Stimulated activated CD8-positive, alpha-beta memory T cell treated with anti-CD3 and anti-CD28 coated beads, Interleukin-12 subunit alpha, Interleukin-12 subunit beta, amount 100 ng/mL, for 24 hours (primary cell): ENCODE results near the gene IGF2BP3.
"Not testable (repeated sequence)": the region's sequence is repeated elsewhere in the genome, so short reads cannot be mapped to it uniquely, and the experiment has no call there.

Source experiments
- DNase-seq: peaks from one replicate; pipeline ENCODE4 v3.0.0-alpha.2; 2020; ENCODE audit errors: extremely low read depth

IGF2BP3 gene

DNA sequence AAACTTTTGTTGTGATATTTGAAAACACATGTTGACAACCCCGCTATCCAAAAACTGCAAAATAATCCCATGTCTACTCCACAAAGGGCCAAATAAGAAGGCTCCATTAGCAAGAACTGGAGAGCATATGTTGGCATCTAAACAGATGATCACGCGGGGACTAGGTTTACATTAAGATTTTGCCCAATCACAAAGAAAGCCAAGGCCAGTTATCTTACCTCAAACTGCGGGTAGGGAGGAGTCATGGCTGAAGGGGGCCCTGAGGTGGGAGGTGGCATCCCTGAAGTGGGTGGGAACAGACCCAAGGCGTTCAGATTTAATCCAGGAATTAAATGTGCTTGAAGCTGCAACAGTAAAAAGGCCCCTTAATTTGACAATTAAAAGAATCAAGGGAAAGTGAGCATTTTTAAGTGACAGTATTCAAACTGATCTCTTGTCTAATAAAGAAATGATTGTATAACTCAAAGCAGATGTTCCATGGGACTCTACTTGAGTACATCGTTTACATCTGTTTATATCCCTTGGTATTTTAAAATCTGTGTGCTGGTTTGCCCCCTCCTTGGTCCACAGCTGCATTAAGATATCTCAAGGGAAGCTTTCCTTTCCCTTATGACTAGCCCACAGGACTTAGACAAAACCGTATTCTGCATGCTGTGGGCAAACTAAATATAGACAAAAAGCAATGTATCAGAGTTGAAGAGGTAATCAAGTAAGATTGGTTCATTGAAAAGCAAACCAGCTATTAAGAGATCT, 128.3 kb downstream of the IGF2BP3 start:
- DNase-seq: no peak

DNA sequence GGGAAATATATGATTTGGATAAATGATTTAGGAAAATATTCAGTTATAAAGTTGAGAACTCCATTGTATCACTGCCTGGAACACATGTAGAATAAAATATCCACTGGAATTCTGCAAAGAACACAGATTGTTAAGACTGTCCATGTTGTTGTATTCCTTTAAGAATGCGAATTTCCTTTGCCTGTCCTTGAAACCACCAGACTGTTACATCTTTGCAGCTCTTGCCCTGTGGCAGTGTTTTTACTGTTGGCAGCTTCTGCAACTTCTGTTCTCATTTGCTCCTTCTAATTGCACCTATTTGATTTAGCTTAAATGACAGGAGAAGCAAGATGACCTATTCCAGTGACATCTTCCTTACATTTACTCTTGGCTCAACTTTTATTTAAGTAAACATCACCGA, 131.4 kb downstream of the IGF2BP3 start:
- no peak for DNase-seq

DNA sequence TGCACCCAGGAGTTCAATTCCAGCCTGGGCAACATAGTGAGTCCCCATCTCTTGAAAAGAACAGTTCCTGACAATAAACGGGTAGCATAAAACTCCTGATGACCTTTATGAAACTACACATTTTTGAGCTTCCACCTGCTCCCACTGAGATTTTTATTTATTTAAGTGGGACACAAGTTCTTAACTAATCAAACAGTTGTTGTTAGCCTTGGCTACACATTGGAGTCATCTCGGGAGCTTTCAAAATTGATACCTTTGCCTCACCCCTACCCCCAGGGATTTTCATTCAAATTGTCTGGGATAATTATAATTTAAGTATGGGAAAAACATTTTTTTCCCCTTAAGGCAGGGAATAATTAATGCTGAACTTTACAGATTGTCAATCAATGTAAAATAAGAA, 131.9 kb downstream of the IGF2BP3 start:
- no peak for DNase-seq

DNA sequence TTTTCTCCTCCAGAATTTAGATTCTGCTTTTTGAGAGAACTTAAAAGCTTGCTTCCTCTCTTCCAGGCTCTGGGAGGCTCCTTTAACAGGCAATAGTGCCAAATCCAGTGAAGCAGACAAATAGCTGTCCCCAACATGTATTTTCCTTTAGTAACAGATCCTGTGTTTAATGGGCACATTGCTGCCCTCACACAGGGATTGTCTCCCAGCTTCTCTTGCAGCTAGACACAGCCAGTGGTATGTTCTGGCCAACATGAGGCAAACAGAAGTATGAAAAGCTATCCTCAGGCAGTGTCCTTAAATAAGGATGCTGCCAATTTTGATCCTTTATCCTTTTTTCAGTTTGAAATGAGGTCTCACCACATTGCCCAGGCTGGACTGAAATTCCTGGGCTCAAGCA, 132.9 kb downstream of the IGF2BP3 start:
- DNase-seq: no peak

DNA sequence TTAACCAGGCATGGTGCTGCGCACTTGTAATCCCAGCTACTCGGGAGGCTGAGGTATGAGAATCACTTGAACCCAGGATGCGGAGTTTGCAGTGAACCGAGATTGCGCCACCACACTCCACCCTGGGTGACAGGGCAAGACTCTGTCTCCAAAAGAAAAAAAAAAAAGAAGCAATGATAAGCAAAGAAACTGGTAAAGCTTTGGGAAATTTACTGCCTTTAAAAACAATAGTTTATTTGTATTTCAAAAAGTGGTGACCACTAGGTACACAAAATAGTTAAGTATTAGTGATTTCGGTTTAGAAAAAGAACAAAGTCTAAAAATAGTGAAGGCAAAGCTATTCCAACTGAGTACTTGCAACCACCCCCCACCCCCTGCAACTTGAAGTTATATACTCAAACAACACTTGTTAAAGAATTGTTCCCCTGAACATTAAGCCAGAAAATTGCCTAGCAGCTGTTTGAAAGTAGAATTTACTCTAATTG, 133.4 kb downstream of the IGF2BP3 start:
- DNase-seq: no peak

DNA sequence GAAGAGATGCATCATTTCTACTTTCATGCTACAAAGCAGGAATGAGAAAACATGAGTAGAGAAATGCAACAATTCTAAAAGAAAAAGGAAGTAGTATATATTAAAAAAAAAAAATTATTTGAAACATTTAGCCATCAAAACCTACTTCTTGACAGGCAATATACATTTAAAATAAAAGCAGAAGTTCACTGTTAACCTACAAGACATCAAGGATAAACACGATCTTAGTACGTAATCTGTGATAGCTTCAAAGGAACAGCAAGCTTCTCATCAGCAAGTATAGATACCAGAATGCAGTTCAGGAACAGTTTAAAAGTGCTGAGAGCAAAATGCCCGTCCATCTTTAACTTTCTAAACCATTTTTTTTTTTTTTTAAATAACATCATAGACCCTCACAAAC, 134.2 kb downstream of the IGF2BP3 start:
- DNase-seq: no peak

DNA sequence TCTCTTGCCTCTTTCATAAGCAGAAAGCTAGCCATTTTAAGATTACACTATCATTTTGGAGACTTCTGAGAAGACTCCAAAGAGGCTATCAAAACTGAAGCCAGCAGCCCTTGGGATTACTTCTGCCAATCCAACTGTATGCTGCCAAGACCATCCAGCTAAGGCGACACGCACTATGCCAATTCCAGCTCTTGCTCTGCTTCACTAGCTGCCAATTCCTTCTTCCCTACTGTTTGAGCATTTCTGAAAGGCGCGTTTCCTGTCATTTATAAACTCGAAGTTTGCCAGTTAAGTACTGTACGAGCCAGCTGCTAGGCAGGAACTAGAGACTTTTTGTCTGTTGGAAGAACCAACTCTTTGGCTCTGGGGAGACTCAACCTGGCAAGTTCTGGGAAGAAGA, 134.7 kb downstream of the IGF2BP3 start:
- no peak for DNase-seq

DNA sequence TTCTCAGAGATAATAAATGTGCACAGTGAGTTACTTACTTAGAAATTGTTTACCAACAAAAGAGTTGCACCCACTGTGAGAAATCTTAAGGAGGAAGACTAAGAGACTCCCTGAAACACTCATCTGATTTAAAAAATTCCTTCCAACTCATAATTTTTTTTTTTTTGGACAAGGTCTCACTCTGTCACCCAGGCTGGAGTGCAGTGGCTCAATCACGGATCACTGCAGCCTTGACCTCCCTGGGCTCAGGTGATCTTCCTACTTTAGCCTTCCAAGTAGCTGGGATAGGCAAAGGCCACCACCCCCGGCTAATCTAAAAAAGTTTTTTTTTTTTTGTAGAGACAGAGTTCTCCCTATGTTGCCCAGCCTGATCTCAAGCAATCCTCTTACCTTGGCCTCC, 135.2 kb downstream of the IGF2BP3 start:
- no peak for DNase-seq

DNA sequence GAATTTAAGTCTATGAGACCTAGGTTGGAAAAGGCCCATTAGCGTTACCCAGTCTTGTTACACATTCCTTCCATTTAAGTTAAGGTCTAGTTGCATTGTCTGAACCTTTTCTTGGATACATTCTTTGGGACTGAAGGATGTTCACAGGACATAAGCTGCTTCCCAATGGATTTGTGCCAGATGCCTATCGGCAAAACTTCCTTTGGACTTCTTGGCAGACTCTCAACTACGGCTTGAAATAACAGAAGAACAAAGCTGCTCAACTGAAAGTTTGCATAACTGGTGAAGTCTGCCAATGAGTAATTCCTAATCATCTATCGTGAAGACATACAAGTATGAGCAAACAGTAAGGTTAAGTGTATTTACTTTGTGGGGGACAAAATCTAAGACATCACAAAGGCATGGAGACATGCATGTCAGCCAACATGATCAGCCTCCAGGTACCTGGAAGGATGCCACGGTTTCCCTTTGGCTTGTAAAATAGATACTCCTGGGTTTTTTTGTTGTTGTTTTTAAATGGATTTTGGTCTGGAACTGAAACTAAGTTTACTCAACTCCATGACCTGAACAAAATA, 135.7 kb downstream of the IGF2BP3 start:
- no peak for DNase-seq

DNA sequence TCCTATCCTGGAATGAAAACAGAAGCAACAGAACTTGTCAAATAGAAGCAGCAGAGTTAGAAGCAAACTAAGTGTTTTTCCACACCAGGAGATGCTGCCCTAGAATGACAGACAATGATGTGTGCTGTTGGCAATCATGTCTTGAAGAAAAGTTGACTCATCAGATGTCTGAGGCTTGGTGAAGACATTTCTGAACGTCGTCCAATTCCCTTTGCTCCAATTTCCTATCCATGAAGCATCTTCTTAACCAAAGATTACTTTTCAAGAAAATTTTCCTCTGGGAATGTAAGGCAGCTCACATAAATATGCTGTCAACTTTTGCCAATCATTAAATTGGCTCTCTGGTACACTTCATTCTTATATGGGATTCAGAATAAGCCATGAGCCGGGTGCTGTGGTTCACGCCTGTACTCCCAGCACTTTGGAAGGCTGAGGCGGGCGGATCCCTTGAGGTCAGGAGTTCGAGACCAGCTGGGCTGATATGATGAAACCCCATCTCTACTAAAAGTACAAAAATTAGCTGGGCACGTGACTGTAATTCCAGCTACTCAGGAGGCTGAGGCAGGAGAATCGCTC, 136.5 kb downstream of the IGF2BP3 start:
- no peak for DNase-seq

DNA sequence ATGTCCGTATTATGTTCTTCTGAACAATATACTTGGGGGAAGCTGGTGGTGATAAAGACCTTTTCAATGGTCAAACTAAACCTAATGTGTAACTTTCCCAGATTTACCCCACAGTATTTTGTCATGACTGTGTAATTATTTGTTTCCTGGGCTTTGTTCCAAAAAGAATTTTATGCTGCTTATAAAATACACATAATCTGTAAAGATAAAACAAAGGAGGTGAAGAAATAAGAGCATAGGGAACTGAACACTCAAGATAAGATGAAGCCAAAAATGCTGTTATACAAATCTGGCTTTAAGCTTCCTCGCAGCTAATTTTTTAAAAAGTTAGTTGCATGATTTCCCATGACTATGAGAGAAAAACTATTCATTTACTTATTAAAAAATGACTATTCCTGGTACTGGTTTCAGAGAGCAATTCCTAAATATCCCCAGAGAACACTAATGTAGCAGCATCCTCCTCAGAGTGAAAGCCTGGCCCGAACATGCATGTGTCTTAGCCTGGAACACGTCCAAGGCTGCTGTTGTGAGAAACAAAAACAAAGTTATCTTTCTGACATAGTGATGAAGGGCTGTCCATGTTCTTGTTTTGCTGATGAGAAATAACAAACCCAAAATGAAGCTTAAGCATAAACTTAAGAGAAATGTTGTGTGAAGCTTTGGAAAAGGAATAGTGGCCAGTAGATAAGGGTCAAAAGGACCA, 137.2 kb downstream of the IGF2BP3 start:
- DNase-seq: no peak

DNA sequence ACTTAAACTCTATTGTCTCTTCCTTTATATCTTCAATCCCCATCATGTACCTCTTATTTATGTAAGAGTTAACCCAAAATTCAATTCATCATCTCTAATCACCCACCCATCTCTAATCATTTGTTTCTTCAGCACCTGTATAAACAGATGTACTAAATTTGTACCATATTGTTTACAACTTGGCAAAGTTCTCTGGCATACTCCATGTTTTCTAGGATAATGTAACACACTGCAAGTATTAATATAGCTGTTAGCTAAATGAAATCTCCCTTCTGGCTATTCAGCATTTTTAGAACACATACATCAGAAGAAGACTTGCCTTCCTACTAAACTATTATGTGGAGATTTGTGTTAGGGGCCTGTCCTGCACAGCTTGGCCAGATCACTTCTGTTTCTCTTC, 138.1 kb downstream of the IGF2BP3 start:
- no peak for DNase-seq

DNA sequence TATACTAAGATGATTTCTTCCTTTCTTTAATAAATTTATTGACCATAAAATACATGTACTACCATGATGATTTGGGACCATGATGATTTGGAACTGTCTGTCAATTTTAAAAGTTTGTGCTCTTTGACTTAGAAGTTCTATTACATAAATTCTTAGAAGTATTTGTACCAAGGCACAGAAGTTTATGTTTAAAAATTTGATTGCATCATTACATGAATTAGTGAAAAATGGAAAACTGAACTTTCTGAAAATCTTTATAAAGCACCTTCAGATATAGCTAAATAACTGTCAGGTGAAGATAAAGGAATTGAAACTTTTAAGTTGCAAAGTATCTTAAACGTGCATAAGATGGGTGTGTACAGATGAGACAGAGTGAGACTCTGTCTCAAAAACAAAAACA, 139.2 kb downstream of the IGF2BP3 start:
- DNase-seq: no peak

DNA sequence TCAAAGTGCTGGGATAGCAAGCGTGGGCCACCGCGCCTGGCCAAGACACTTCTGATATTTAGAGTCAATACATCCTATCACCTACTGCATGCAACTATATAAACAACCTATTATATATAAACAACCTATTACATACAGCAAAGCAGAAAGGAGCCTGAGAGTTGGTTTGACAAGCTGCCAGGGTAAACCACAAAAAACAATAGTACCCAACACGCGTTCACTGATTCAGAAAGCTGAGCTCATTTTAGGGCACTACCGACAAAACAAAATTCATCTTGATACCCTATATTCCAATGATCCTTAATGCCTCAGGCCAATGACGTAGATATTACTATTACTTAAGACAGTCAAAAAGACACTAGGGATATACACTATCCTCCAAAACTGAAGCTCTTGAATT, 154.9 kb downstream of the IGF2BP3 start:
- no peak for DNase-seq

DNA sequence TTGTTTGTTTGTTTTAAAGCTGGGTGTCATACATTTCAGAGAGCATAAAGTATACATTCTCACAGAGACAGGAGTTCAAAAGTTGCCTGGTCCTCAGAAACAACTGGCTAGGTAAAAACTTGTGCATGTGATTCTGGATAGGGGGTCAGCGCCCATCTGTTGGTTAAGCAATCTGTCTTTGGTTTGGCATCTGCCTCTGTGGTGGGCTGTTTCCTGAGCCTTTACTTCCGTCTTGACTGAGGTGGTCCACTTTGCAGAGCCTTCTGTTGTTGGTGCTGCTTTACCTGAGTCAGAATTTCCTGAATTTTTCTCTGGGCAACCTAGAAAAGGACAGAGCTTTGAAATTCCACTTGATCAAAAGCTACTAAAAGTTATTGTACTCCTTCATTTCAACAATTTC, 158.2 kb downstream of the IGF2BP3 start:
- DNase-seq: not testable (repeated sequence)

DNA sequence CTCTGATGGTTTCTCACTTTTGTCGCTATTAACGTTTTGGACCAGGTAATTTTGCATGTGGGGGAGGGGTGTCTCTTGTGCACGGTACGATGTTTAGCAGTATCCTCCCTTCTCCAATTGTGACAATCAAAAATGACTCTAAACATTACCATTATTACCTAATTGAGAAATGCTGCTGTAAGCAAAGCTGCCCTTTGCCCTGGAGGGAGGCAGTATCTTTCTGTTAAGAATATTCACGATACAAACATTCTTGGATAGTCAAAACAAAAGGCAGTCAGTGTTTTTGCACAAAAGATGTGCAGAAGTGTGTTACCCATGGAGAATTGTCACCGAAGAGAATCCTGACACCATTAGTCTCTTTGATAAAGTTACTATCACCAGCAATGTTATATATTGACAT, 161.5 kb downstream of the IGF2BP3 start:
- DNase-seq: no peak

DNA sequence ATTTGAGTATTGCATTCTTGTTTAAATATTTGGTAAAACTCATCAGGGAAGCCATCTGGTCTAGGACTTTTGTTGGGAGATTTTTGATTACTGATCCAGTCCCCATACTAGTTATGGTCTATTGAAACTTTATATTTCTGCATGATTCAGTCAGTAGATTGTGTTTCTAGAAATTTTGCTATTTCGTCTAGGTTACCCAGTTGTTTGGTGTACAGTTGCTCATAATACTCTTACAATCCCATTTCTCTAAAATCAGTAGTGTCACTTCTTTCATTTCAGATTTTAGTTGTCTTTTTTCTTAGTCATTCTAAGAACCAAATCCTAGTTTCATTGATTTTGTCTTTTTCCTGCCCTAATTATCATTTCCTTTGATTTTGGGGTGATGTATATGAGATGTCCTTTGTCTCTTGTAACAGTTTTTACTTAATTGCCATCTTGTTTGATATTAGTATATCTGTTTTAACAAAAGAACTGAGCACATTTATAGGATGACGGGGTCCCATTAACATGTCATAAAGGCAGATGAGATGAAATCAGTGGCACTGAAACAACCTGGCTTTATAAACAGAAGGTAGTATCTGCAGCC, 163.3 kb downstream of the IGF2BP3 start:
- no peak for DNase-seq

DNA sequence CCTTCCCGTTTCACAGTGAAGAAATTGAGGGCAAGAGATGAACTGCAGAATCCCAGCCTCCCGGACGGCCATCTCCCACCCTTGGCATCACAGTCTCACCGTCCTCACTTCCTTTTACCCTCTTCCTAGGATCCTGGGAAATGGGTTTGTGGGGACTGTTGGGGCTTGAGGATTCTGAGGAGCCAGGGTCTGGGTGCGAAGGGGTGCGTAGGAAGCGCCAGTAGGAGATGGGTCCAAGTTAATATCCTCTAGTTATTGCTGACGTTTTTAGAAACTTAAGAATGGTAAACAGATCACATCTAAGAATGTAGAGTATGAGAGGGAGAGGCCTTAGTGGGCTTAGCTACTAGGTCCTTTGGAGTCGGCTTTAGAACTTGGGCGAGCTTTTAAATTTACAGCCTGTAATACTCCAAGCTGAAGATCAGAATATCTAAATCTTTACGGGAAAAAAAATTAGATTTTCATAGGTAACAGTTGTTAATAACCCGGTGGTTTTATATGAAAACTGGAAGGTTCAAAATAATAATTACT, 170.5 kb downstream of the IGF2BP3 start:
- no peak for DNase-seq

DNA sequence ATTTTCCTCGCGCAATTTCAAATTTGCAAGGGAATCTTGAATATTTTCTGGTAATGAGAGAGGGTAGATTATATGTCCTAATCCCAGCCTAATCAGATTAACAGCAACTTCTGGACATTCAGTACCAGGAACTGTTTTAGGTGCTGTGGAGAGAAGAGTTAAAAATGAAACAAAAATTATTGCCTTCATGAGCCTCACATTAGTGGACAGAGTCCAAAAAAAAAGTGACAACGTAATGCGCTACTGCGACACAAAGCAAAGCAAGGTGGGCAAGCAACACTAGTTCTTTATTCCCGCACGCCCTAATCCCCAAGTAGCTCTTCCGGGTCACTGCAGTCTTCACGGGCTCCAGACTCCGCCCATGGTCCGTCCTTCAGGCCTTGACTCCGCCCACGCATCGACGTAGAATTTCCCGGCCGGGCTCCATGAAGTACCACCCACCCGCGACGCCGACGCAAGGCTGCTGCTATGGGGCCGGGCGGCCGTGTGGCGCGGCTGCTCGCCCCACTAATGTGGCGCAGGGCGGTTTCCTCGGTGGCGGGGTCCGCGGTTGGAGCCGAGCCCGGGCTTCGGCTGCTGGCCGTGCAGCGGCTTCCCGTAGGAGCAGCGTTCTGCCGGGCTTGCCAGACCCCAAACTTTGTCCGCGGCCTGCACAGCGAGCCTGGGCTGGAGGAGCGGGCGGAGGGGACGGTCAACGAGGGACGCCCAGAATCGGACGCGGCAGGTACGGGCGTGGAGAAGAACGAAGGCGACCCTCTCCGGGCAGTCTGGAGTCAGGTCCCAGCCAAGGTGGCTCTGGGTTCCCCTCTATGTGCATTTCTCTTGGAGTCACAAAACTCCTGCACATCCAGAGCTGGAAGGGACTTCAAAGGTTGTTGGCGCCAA, 171.2 kb downstream of the IGF2BP3 start, which contains the start of gene MALSU1:
TSS of gene MALSU1 (plus strand) at position 455 of the 885 bp plus-strand sequence. CDS start at position 469, 14 bp downstream.
- peak; percentile 98 for DNase-seq

DNA sequence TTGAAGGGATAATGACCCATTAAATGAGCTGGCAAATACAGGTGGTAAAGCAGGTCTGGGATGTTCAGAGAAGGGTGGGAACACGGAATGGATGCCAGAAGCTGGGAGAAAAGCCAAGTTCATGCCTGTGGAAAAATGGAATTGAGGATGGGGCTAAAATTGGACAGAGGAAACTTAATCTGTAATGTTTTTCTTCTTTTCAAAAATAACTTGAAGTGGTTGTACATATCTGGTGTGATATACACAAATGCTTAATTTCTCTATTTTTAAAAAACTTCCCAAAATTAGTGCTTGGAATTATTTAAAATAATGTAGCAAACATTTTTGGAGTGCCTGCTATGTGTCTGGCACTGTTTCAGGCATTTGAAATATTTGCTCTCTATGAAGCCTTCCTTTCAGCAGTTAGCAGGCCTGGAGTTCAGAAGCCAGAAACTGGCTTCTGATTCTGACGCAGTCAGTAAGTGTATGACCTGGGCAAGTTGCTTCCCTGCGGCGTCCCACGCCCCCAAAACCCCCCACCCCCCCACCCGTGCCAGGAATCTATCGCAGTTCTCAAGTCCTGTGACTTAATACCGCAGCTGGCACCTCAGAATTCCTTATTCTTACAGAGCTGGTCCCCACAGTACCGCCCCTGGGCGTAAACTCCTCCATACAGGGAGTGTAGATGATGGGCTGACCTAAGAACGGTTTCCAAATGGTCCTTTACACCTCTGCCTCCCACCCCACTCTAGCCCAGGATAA, 172.0 kb downstream of the IGF2BP3 start:
- DNase-seq: no peak
